ENCODE measurements around the gene METTL21C.

Gene METTL21C

GRCh38 chr13:102704238-102705058 lies 9.6 kb upstream of the METTL21C start:
- FAIRE-seq: no peak
- no peak for TF ChIP-seq CTCF (IDR thresholded peaks at IDR 0.05; ENCODE audit: insufficient read depth, missing control alignments)
- DNase-seq (ENCODE audit: insufficient read length, low spot score): no peak

DNA sequence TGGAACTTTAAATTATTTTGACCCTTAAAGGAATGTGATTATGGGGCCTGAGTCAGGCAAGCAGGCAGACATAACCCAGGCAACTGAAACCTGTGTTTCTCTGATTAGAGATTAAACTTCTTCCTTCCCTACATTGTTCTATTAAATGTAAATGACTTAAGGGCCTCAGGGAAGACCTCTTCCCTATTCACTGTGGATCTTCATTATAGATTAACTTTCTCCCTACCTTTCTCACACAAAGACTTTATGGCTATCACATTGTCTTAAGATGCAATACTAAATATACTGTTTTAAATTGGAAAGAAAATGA lies 8.8 kb upstream of the METTL21C start:
- no peak for FAIRE-seq
- DNase-seq (ENCODE audit: insufficient read length, low spot score): no peak
- TF ChIP-seq CTCF (IDR thresholded peaks at IDR 0.05; ENCODE audit: insufficient read depth, missing control alignments): no peak

DNA sequence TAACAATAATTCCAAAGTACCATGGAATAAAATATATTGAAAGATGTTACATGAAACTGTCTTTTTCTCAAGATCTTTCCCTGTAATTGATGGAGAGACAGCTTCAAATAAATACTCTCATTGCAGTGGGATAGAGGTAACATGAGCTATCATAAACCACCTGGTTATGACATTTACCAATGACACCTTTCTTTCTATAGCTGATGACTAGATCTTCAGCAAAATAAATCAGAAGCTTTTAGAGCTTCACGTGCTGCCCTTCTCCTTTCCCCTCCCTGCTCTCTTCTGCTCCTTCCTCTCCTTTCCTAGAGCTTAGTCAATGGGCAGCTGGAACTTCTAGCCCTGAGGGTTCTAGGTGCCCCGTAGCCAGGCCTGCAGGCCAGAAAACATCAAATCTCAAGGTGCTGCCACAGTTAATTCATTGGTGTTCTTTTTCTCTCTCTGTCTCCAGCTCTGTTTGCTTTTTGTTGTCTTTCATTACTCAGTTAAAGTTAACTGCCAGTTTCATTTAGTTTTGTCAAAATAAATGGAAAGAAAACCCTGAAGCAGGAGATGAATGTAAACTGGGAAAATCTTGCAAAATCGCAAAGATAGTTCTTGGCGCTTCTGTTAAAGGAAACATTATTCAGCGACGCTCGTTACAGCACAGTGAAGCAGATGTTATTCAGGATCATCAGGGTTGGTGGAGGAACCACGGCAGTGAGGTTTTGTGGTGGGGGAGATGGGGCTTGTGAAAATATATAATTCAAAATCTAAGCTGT lies 8.3 kb upstream of the METTL21C start:
- DNase-seq (ENCODE audit: insufficient read length, low spot score) (no peak), FAIRE-seq (no peak)

DNA sequence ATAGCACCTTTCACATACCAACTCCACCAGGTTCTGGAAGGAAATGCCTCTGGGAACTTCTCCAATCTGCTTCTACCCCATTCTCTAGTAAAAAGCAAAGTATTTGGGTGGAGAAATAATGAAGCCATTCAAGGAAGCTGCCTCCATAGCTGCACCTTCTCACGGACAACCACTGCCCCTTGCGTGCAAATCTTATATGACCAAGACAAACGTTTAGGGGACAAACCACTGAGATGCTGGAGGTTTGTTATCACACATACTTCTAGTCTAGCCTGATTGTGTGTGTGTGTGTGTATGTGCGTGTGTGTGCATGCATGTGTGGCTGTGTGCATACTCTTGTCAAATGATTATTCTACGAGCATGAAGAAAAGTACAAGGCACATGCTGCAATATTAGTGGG lies 6.5 kb upstream of the METTL21C start:
- no peak for FAIRE-seq
- no peak for DNase-seq (ENCODE audit: insufficient read length, low spot score)
- no peak for TF ChIP-seq CTCF (IDR thresholded peaks at IDR 0.05; ENCODE audit: insufficient read depth, missing control alignments)

More for the DNA sequence above, 8.3 kb upstream of the METTL21C start:
- no peak for TF ChIP-seq CTCF (IDR thresholded peaks at IDR 0.05; ENCODE audit: insufficient read depth, missing control alignments)

DNA sequence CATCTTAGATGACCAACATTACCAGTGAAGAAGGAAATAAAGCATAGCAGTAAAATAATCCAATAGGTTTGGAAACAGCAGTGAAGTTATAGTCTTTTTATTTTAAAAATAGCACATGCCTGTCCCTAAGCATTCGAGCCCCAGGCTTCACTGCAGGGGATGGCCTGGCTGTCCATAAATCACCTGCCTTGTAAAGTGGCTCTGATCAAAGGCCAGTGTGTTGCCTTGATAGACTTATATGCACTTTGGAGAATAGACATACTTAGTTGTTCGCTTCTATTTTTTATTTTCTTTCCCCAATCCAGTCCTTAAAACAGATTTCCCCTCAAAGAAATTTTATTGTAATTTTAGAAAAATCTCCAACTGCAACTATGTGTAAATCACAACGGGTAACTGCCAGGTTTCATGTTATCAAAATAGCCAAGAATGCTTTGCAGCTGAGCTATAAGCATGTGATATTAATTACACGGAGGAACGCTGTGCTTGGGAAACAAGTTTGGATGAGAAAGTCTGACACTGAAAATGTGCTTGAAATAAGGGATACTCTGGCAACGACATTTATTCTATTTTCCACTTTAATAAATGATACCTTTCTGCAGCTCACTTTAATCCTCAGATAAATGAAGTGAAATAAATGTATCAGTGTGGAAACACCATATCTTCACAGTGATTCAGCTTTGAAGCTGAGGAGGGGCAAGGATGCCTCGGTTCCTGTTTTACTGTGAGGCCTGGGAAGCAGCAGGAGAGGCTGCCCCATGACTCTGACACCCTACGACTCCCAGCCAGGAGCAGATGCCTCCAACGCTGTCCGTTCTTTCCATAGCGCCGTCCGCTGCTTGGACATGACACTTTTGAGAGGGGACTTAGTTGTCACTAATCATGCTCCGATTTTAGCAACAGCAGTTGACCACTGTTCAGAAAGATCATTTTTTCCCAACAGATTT lies 5.5 kb upstream of the METTL21C start:
- no peak for DNase-seq (ENCODE audit: insufficient read length, low spot score)
- no peak for TF ChIP-seq CTCF (IDR thresholded peaks at IDR 0.05; ENCODE audit: insufficient read depth, missing control alignments)
- FAIRE-seq: no peak

DNA sequence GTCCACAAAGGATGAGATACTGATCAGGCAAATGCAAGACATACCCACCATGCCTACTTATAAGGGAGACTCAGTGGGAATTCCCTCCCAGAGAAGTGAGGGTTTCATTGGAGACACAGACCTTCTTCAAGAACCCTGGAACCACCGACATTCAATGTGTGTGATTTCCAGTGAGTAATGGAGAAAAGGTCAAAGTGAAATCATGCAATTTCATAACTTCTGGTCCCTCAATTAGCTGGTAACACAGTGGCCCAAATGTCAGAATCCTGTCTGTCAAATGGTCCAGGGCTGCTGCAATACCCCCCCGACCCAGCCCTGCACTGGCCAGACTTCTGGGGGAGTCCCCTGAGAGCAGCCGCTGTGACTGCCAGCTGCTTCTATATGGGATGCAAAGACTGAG lies 4.7 kb upstream of the METTL21C start:
- FAIRE-seq: no peak
- TF ChIP-seq CTCF (IDR thresholded peaks at IDR 0.05; ENCODE audit: insufficient read depth, missing control alignments): no peak
- no peak for DNase-seq (ENCODE audit: insufficient read length, low spot score)
